Stimulated activated CD8-positive, alpha-beta memory T cell treated with anti-CD3 and anti-CD28 coated beads, Interleukin-4, amount 100 ng/mL, for 48 hours (primary cell): Measurements from ENCODE around the gene ENO2.
A peak's percentile ranks its signal among the peaks of the same experiment; 100 is the strongest.

Experiments
- DNase-seq: peaks from one replicate; pipeline ENCODE4 v3.0.0-alpha.2; 2020

The ENO2 gene

DNA sequence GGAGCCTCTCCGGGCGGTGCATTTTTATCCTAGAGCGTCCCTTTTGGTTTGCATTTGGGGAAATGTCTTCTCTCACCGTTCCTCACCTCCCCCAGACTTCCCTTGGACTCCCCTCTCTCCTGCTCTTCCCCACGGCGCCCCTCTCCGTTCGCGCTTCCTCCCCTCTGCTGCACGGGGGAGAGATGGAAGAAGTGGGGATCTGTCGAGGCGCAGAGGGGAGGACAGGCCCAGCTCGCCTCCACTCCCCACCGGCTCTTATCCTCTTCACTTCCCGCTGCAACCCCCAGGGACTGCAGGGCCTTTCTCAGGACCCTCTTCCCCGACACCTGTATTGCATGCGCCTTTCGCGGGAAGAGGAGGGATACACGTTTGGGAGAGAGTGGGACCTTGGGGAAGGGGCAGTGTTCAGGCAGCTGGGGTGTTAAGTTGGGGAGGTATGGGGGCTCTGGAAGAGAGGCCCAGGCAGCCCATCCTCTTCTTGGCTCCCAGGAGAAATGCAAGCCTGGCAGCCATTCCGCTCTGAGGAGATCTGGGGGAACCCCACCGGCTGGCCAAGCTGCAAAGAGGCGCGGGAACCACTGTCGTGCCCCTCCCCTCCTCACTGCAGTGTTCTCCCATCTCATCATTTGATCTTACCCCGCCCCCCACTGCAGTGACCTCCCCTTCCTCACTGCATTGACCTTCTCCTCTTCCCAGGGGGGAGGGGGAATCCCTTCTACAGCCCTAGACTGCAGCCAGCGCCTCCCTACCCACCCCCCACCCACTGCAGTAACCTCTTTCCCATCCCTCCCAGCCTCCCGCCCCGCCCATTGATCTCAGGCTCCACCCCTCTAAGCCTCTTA lies 788 bp downstream of the ENO2 start:
- DNase-seq = no peak

DNA sequence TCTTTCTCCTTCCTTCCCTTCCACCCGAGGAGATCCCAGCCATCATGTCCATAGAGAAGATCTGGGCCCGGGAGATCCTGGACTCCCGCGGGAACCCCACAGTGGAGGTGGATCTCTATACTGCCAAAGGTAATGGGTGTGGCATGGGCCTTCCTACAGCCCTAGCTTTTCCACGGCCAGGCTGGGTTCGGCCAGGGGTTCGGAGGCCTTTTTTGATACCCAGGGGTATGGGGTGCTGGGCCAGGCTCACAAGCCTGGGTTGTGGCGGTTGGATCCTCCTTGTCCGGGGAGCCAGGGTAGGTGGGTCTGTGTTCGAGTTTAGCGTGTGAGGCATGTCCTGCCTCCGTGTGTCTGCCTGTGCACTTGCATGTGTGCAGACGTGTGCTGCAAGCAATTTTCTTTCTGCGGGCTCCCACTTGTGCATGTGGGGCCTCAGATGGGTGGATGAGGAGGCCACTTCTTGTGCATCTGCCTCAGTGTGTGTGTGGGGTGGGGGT lies 1.5 kb downstream of the ENO2 start:
- DNase-seq = no peak

DNA sequence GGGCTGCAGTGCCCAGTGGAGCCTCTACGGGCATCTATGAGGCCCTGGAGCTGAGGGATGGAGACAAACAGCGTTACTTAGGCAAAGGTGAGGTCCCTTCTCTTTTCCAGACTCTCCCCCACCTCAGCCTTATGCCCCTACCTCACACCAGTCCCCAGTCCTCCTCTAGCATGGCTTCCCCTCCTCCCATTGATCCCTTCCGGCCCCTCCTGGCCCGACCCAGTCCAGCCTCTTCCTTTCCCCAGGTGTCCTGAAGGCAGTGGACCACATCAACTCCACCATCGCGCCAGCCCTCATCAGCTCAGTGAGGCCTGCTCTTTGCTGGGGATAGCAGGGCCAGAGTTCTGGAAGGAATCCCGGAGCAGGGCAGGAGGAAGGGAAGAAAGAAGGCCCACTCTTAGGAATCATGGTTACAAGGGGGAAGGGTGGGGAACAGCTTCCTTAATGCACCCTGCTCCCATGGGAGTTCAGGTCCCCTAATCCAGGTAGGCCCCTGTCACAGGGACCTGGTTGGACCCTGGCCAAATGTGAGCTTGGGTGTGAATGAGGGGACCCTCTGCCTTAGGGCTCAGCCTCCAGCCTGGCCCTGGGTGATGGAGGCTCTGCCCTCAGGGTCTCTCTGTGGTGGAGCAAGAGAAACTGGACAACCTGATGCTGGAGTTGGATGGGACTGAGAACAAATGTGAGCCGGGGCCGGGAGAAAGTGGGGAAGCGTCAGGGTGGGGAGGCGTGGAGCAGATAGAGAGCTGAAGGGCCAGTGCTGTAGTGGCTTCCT lies 2.2 kb downstream of the ENO2 start:
- no peak for DNase-seq

DNA sequence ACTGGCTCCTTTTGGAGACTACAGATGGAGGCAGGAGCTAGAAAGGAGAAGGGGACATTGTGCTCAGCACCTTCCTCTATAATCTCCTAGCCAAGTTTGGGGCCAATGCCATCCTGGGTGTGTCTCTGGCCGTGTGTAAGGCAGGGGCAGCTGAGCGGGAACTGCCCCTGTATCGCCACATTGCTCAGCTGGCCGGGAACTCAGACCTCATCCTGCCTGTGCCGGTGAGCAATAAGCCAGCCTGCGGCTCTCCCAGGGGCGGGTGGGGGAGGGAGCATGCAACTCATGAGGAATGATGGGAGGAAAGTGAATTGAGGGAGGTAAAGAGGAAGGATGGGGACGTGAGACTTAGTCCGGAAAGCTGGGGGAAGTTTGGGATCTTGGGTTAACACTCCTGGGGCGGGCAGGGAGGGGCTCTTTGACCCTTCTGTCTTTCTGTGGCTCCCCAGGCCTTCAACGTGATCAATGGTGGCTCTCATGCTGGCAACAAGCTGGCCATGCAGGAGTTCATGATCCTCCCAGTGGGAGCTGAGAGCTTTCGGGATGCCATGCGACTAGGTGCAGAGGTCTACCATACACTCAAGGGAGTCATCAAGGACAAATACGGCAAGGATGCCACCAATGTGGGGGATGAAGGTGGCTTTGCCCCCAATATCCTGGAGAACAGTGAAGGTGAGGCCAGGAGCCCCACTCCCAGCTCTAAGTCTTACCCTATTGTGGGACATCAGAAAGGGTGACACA lies 3.3 kb downstream of the ENO2 start:
- no peak for DNase-seq

DNA sequence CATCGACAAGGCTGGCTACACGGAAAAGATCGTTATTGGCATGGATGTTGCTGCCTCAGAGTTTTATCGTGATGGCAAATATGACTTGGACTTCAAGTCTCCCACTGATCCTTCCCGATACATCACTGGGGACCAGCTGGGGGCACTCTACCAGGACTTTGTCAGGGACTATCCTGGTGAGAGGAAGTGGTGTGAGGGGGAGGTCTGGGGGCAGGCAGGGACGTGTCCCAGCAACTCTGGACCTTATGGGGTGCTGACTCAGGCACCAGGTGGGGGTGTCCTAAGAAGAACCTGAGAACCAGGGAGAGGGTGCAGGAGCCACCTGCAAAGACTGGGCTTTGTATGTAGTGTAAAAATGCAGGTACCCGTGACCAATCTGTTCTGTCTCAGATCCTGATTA lies 5.2 kb downstream of the ENO2 start:
- no peak for DNase-seq

DNA sequence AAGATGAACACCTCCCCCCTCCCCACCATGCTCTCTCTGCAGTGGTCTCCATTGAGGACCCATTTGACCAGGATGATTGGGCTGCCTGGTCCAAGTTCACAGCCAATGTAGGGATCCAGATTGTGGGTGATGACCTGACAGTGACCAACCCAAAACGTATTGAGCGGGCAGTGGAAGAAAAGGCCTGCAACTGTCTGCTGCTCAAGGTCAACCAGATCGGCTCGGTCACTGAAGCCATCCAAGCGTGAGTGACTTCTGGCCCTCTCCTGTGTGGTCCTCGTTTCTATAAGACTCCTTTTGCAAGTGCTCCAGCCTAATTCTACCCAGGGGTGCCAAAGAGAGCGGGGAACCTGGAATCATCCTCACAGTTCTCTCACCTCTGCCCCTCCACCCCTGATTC lies 7.2 kb downstream of the ENO2 start:
- DNase-seq = no peak

DNA sequence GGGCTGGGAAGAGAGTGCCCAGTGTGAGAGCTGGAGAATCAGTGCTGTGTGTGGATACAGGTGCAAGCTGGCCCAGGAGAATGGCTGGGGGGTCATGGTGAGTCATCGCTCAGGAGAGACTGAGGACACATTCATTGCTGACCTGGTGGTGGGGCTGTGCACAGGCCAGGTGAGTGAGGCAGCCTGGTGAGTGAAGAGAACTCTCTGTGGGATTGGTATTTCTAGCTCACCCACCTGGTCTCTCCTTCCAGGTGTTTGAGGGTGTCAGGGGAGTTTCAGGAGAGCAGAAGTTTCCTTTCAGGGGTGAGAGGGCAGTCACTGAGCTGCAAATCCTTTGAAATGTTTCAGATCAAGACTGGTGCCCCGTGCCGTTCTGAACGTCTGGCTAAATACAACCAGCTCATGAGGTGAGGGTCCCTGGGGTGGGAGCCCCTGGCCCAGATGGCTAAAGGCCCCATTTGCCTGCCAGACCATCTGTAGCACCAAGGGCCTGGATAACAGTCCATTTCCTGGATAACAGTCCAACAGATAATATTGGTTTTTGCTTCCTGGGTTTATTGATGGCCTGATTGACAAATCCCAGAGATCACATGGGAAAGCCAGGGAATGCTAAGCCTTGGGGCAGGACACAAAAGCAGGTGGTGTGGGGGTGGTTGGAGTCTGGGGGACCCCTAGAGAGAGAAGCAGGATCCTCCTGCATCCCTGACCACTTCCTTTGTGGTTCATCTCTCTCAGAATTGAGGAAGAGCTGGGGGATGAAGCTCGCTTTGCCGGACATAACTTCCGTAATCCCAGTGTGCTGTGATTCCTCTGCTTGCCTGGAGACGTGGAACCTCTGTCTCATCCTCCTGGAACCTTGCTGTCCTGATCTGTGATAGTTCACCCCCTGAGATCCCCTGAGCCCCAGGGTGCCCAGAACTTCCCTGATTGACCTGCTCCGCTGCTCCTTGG lies 7.9 kb downstream of the ENO2 start:
- no peak for DNase-seq

DNA sequence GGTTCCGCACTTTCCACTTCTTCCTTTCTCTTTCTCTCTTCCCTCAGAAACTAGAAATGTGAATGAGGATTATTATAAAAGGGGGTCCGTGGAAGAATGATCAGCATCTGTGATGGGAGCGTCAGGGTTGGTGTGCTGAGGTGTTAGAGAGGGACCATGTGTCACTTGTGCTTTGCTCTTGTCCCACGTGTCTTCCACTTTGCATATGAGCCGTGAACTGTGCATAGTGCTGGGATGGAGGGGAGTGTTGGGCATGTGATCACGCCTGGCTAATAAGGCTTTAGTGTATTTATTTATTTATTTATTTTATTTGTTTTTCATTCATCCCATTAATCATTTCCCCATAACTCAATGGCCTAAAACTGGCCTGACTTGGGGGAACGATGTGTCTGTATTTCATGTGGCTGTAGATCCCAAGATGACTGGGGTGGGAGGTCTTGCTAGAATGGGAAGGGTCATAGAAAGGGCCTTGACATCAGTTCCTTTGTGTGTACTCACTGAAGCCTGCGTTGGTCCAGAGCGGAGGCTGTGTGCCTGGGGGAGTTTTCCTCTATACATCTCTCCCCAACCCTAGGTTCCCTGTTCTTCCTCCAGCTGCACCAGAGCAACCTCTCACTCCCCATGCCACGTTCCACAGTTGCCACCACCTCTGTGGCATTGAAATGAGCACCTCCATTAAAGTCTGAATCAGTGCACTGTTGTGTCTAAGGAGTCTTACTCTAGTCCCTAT lies 8.8 kb downstream of the ENO2 start:
- DNase-seq = no peak

DNA sequence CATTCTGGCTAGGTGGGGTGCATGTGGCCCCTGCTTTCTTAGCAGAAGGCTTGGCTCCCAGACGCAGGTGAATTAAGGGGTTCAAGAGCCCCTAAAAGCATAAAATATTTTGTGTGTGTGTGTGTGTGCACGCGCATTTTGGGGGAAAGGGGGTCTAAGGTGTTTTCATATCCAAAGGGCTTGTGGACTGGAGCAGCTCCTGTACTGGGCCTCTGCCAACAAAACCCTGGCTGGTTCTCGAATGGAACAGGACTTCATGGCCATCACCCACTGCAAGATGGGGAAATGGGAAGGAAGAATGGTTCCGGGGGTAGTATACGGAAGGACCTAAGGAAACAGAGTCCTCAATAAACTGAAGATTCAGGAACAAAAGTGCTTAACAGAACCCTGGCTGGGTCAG lies 9.5 kb downstream of the ENO2 start:
- no peak for DNase-seq

DNA sequence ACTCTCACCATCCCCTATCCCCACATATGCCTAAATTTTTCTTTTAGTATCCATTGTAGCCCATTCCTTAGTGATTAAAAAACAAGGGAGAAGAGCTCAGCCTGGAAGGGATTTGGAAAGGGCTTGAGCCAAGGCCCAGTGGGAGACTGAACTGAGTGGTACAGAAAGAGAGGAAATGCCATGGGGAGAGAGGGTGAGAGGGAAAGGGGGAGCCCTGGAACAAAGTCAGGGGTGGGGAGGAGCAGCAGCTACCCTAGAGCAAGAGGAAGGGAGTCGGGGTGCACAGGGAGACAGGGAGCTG lies 10.8 kb downstream of the ENO2 start:
- DNase-seq = no peak

DNA sequence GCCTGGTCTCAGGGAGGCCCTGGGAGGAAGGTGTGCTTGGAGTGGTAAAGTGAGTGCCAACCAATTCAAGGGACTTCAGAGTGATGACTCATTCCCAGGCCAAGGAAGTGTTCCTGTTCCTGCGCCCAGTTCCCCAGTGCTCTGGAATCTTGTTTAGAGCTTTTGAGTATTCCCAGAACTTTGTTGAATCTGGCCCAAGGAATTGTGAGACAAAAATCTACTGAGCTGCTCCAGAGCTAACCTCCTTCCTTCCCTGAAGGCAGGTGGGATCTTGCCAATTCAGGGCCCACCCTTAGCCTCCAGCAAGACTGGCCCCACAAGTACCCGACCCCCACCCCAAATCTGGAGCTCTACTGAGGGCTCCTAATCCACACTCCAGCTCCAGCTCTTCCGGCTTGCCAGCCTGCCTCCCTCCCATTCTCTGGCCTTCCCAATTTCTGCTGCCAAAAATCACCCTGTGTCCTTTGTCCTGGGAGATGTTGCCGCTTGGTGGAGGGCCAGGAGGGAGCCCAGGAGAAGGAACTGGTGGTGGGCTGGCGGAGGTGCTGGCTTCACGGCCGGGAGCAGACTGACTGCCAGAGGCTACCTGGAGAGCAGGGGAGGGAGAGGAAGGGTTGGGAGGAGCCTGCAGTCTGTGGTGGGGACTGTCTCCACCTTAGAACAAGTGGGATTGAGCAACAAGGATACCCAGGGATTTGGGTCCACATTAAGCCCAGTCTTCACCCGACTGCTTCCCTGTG lies 11.3 kb downstream of the ENO2 start:
- no peak for DNase-seq

DNA sequence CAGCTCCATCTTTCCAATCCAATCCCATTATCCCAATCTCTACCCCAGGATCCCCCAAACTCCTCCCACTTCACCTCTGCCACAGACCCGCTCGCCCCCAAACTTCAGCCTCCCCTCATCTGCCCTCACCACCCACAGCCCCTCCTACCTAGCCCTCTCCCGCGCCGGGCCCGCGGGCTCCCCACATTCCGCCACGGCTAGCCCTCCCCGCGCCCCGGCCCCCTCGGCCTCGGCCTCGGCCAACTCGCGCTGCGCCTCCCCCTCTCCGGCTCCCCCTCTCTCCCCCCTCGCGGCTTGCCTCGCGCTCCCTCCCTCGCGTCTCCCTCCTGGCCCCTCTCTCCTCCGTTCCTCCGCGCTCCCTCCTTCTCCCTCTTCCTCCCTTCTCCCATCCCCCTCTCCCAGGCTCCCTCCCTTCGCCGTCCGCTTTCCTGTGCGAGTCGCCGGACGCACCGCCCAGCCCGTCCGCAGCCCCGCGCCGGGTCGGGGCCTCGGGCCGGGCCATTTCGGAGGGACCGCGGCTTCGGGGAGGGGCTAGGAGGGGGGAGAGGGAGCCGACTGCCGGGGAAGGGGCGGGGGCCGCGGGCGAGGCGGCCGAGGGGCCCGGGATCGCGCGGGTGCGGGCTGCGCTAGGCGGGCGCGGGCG lies 13.1 kb downstream of the ENO2 start, which contains the start of gene ATN1:
Gene ATN1 (plus strand): TSS at position 581 of the 643 bp plus-strand sequence. CDS start 6,043 bp downstream, outside the sequence.
- DNase-seq = peak; percentile 68

DNA sequence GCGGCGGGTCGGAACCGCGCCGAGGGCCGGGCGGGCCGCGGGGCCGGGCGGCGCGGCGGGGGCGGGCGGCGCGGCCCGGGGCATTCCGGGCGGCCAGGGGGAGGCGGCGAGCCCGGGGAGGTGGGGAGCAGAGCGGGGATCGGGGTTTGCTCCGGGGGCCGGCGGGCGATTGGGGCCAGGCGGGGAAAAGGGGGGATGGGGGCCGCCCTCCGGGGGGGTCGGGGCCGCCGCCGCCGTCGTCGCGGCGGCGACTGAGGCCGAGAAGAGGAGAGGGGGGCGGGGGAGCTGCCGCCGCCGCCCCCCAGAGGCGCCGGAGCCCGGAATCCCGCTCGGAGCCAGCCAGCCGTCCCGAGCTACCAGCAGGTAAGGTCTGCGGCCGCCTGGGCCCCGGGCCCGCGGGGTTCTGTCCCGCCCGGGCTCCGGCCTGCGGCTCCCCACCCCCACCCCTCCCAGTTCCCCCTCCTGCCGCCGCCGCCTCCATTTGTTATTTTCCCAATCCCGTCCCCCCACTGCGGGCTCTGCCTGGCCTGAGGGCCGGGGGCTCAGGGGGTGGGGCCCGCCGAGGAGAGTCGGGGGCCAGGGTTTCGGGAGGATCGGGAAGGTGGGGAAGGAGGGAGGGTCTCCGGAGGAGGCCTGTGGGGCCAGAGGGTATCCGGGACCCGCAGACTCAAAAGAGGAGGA lies 13.8 kb downstream of the ENO2 start:
- no peak for DNase-seq

DNA sequence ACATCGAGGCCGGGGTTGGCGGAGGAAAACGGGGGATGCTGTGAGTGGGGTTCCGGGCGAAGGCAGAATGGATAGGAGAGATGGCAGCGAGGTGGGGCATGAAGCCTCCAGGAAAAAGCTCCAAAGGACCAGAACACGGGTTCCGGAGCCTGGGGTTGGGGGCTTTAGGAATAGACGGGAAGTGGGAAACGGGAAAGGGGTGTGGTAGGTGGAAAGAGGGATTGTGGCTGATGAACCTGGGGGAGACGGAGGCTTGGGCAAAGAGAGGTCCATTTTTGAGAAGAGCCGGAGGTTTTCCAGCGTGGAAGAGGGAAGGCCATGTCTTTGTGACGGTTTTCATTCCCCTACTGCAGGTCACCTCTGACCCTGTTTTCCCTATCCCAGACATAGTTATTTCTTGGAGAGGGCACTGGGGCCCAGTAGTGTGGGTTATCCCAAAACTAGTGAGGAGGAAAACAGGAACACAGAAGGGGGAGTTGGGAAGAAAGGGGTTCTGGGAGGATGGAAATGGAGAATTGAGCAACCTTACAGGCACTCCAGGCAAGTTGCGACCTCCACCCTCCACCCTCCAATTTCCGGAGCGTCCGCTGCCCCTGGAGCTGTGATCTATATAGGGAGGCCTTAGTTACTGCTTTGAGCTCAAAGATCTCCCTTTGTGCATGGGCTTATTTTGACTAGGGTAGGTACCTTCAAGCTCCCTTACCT lies 14.5 kb downstream of the ENO2 start:
- no peak for DNase-seq

DNA sequence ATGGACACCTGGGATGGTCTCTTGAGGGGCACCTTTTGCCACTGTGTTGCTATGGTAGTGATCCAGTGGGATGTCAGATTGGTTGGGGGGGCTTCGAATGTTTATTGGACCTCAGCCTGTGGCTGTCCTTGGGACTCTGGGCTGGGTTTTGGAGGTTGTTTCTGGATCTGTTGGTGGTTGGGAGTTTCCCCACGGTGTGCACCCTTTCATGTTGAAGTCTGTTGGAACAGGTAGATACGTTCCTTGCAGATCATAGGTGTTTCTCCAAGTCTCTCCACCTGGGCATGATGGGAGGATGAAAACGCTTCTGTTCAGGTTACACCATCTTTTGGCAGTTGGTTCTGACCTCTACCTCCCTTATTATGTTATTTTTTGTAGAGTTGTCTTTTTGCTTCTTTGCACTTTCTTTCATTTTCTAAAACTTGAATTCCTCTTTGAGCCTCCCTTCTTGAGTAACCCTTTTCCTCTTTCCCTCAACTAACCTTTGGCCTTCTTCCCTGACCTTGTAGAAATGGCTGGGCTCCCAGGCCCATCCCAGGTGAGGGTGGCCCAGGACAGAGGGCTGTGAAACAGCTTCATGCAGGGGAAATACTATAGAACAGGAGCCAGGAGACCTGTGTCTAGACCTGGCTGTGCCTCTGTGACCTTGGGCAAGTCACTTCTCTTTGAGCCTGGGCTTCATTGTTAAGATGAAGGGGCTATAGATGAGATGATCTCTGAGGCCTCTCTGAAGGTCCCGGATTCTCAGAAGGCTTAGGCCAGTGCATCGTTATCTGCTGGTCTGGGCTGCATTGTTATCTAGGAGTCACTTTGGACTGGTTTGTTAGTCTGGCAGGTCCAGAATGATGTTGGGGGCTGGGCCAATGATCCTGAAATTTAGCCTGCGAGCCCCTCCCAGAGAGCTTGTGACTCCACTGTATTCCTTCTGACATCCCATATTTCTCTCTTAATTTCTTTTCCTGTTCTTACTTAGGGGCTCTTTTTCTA lies 15.4 kb downstream of the ENO2 start:
- no peak for DNase-seq

DNA sequence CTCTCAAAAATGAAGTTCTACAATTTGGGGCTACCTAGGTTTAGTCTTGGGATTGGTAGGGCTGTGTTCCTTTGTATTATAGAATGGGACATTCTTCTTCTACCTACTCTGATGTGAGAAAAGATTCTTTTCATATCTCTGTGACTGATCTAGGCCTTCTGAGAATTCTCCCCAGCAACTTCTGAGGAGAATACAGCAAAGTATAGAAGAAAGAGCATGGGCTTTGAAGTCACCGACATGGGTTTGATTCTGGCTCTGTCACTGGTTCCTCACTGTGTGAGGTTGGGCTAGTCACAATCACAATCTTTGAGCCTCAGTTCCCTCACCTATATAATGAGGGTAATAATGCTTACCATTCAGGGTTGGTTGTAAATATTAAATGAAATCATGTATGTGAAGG lies 18.4 kb downstream of the ENO2 start:
- DNase-seq = no peak

DNA sequence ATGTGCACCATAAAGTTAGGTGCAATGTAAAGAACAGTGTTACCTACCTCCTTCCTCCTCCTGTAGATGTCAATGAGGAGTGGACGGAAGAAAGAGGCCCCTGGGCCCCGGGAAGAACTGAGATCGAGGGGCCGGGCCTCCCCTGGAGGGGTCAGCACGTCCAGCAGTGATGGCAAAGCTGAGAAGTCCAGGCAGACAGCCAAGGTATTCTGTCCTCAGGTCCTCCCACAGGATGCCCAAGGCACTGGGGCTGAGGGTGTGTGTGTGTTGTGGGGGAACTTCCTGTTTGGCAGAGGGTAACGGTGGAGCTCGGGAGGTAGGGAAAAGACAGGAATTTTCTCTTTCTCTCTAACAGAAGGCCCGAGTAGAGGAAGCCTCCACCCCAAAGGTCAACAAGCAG lies 19.7 kb downstream of the ENO2 start:
- no peak for DNase-seq
